Panc1 (cell line): ENCODE results near the gene KCP. TPM values are rescaled to one million over a fixed set of nuclear protein-coding genes. Genes with fewer than 3 reads are reported as not detected.

ENCODE experiments used
- ATAC-seq: fragments of 200-7000 bp; cut with Tn5 transposase; 2 replicates; pipeline ENCODE4 v1.9.1; 2020; ENCODE audit warnings: mild to moderate bottlenecking, moderate library complexity
- BruUV-seq: library from RNA; stranded (reverse); fragments of 400-500 nt; replicated peaks from 2 replicates; lab custom pipeline; 2021; lab: Mats Ljungman, UMichigan
- CTCF ChIA-PET: fragments of 300-600 bp; sonication (Branson Sonifier 250); formaldehyde crosslinking; loops from one replicate; lab custom pipeline; 2022; ENCODE audit warnings: antibody characterized with exemption; lab: Charles Lee
- POLR2A ChIA-PET: fragments of 300-600 bp; sonication (Branson Sonifier 250); formaldehyde crosslinking; loops from one replicate; lab custom pipeline; 2022; ENCODE audit warnings: antibody characterized with exemption; lab: Charles Lee
- DNase-seq: peaks from one replicate; pipeline ENCODE4 v3.0.0-alpha.2; 2010; ENCODE audit warnings: low read depth, low spot score
- H3K27ac ChIP-seq: 2 replicates; pipeline ENCODE4 v1.5.1; 2011; ENCODE audit warnings: mild to moderate bottlenecking, low read length, inconsistent platforms
- H3K27me3 ChIP-seq: fragments of 200-500 bp; sonication (Bioruptor generic); 2 replicates; pipeline ENCODE4 v1.6.0; 2014; ENCODE audit warnings: low read length, inconsistent platforms; ENCODE audit not compliant: control insufficient read depth, insufficient read depth
- H3K36me3 ChIP-seq: fragments of 200-500 bp; sonication (Bioruptor generic); 2 replicates; pipeline ENCODE4 v1.5.1; 2014; ENCODE audit warnings: inconsistent platforms, mild to moderate bottlenecking, low read length, moderate library complexity; ENCODE audit not compliant: control insufficient read depth, insufficient read depth
- H3K4me1 ChIP-seq: 2 replicates; pipeline ENCODE4 v1.5.1; 2011; ENCODE audit warnings: inconsistent platforms, mild to moderate bottlenecking, low read length, moderate library complexity; ENCODE audit not compliant: control insufficient read depth, insufficient read depth
- H3K4me3 ChIP-seq, 2 experiments: 2 replicates each; pipeline ENCODE4 v1.5.1; 2011 to 2012; ENCODE audit warnings: low read depth in 2 of 2, low read length in 2 of 2, mild to moderate bottlenecking in 2 of 2, inconsistent platforms in 1 of 2, moderate library complexity in 1 of 2
- H3K9me3 ChIP-seq: fragments of 200-500 bp; sonication (Bioruptor generic); 2 replicates; pipeline ENCODE4 v1.5.1; 2014; ENCODE audit warnings: low read depth, mild to moderate bottlenecking, inconsistent platforms, low read length, moderate library complexity; ENCODE audit not compliant: control insufficient read depth, insufficient read depth
- POLR2AphosphoS5 ChIP-seq: IDR thresholded peaks from 2 replicates; pipeline ENCODE4 v1.6.1; 2012; ENCODE audit warnings: mild to moderate bottlenecking, low read depth, low read length, moderate library complexity
- SIN3A ChIP-seq: IDR thresholded peaks from 2 replicates; pipeline ENCODE4 v1.6.1; 2012; ENCODE audit warnings: low read depth, mild to moderate bottlenecking, low read length, moderate library complexity, borderline replicate concordance; ENCODE audit not compliant: insufficient read depth
- TCF7L2 ChIP-seq: IDR thresholded peaks from 2 replicates; pipeline ENCODE4 v1.6.1; 2011; ENCODE audit warnings: mild to moderate bottlenecking, low read depth, low read length, inconsistent platforms
- in situ Hi-C: cut with HindIII; loops from 2 replicates; pipeline ENCODE4 v1.10.0; 2016; ENCODE audit warnings: low sequenced_read_pairs, low pct_unique_long_range_greater_than_20kb
- intact Hi-C: fragments of 100-400 bp; cut with micrococcal nuclease; formaldehyde crosslinking; loops from one replicate; pipeline ENCODE4 v1.10.0; 2022; ENCODE audit not compliant: unreplicated experiment
- total RNA-seq: library from RNA; stranded (reverse); gene quantifications from one replicate; pipeline ENCODE4 v1.2.1, GENCODE V29; 2021; ENCODE audit not compliant: unreplicated experiment
- TF ChIP-seq, protein P1 (sequence below), 2 experiments: IDR thresholded peaks; 2 replicates each; pipeline ENCODE4 v1.6.1; 2011 to 2012; ENCODE audit warnings: low read depth in 2 of 2, control low read depth in 1 of 2, low read length in 1 of 2, mild to moderate bottlenecking in 1 of 2, moderate library complexity in 1 of 2; ENCODE audit not compliant: insufficient read depth in 1 of 2
- TF ChIP-seq, protein P2 (sequence below): fragments of 450-650 bp; IDR thresholded peaks from 2 replicates; pipeline ENCODE4 v1.5.1; 2017; ENCODE audit warnings: mild to moderate bottlenecking

Gene KCP
- total RNA-seq, 1 experiment from 2014 or later, result 0.13 TPM

DNA sequence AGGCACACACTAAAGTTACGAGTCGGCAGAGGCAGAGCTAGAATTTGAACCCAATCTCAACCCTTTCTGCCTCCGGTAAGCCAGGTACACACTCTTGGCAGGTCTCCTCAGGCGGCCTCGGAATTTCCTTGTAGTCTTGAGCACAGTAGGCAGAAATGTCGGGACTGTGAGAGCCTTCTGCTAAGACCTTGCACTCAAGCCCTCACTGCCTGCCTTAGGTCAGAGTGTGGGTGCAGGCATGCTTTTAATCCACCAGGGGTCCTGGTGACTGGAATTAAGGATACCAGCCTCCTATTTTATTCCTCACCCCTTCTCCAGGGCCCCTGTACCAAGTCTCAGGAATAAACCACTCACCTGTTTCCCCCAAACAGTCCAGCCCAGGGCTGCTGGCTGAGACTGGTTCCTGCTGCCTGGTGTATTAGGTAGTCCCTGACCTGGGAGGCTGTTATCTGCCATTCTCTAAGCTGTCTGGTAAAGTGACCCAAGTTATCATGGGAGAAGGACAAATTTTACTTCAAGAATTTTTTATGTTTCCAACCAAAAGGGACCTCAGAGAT, 47.0 kb downstream of the KCP start:
- no TSS peak for BruUV-seq
- intact Hi-C loops, result no loop called here
- no peaks in the 10 kb centered on the region for H3K27me3 ChIP-seq
- peak overlapping the region; percentile 95 for H3K27ac ChIP-seq
- TF ChIP-seq POLR2AphosphoS5 (no peak), TCF7L2 (no peak), SIN3A (no peak)
- TF ChIP-seq, protein P1, sequence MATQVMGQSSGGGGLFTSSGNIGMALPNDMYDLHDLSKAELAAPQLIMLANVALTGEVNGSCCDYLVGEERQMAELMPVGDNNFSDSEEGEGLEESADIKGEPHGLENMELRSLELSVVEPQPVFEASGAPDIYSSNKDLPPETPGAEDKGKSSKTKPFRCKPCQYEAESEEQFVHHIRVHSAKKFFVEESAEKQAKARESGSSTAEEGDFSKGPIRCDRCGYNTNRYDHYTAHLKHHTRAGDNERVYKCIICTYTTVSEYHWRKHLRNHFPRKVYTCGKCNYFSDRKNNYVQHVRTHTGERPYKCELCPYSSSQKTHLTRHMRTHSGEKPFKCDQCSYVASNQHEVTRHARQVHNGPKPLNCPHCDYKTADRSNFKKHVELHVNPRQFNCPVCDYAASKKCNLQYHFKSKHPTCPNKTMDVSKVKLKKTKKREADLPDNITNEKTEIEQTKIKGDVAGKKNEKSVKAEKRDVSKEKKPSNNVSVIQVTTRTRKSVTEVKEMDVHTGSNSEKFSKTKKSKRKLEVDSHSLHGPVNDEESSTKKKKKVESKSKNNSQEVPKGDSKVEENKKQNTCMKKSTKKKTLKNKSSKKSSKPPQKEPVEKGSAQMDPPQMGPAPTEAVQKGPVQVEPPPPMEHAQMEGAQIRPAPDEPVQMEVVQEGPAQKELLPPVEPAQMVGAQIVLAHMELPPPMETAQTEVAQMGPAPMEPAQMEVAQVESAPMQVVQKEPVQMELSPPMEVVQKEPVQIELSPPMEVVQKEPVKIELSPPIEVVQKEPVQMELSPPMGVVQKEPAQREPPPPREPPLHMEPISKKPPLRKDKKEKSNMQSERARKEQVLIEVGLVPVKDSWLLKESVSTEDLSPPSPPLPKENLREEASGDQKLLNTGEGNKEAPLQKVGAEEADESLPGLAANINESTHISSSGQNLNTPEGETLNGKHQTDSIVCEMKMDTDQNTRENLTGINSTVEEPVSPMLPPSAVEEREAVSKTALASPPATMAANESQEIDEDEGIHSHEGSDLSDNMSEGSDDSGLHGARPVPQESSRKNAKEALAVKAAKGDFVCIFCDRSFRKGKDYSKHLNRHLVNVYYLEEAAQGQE (IDR thresholded peaks at IDR 0.05; ENCODE audit: insufficient read depth in 1 of 2, low read depth in 2 of 2, low read length in 1 of 2), result no peak
- TF ChIP-seq, protein P2, sequence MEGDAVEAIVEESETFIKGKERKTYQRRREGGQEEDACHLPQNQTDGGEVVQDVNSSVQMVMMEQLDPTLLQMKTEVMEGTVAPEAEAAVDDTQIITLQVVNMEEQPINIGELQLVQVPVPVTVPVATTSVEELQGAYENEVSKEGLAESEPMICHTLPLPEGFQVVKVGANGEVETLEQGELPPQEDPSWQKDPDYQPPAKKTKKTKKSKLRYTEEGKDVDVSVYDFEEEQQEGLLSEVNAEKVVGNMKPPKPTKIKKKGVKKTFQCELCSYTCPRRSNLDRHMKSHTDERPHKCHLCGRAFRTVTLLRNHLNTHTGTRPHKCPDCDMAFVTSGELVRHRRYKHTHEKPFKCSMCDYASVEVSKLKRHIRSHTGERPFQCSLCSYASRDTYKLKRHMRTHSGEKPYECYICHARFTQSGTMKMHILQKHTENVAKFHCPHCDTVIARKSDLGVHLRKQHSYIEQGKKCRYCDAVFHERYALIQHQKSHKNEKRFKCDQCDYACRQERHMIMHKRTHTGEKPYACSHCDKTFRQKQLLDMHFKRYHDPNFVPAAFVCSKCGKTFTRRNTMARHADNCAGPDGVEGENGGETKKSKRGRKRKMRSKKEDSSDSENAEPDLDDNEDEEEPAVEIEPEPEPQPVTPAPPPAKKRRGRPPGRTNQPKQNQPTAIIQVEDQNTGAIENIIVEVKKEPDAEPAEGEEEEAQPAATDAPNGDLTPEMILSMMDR, result peak; percentile 53
- DNase-seq (no peak), ATAC-seq (peak; percentile 52)
- H3K36me3 ChIP-seq, result peaks cover 3% of the 10 kb centered on the region; the same call in 1 of the 2 replicates
- in situ Hi-C loops, result no loop called here
- ChIA-PET CTCF (interaction anchor here (0.6 kb wide), 1 partner anchor 192 kb away, joined by 8 read pairs; no protein-coding TSS in a partner anchor), POLR2A (interaction anchor here (0.6 kb wide), 1 partner anchor 1126 kb away, joined by 9 read pairs; no protein-coding TSS in a partner anchor)
- H3K4me3 ChIP-seq, result peak overlapping the region; percentile 99 to 100
- H3K9me3 ChIP-seq, result no peaks in the 10 kb centered on the region
- H3K4me1 ChIP-seq, result peaks cover 11% of the 10 kb centered on the region

DNA sequence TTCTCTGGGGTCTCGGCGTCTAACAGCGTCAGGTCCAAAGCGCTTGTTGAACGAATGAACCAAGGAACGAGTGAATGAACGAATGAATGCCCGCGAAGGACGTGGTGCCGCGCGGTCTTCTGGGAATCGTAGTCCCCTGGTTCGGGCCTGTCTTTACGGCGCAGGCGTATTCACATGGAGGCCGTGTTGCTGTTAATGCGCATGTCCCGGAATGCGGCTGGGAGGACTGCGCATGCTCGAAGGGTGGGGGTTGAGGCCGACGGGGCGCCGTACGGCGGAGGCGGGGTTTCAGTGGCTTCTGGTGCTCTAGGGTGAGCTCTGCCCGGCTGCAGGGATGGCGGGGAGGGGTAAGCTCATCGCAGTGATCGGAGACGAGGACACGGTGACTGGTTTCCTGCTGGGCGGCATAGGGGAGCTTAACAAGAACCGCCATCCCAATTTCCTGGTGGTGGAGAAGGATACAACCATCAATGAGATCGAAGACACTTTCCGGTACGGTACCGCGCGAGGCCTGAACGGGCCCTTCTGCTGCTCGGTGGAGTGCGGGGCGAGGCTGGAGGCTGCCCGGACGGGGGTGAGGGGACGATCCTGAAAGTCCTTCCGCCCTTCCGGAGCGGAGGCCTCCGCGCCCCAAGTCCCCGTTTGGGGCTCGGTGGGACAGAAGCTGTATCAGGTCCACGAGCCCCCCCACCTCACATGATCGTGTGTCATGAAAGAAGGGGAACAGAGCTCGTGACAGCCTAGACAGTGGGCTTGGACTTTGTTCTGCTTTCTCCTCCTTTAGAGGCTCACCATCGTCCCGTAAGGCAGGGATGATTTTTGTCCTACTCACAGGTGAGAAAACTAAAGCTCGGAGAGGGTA, 47.7 kb downstream of the KCP start, which contains the start of gene ATP6V1F:
Gene ATP6V1F (plus strand): TSS at position 286 of the 862 bp plus-strand sequence. CDS start 49 bp downstream, at position 335.
- BruUV-seq, result TSS peak; percentile 78
- Histone ChIP-seq H3K9me3 (no peaks in the 10 kb centered on the region), H3K4me1 (peaks cover 7% of the 10 kb centered on the region), H3K27me3 (no peaks in the 10 kb centered on the region), H3K36me3 (peaks cover 3% of the 10 kb centered on the region; the same call in 1 of the 2 replicates), H3K27ac (peak within 1 kb of the TSS; percentile 95), H3K4me3 (peak within 1 kb of the TSS; percentile 99 to 100)
- intact Hi-C loops, result no loop called here
- TF ChIP-seq TCF7L2, result no peak
- TF ChIP-seq, protein P2, result no peak
- TF ChIP-seq POLR2AphosphoS5, result peak; percentile 68
- TF ChIP-seq SIN3A, result 0 out of 2 replicates have a peak, but pooled peaks have one; percentile 14
- in situ Hi-C loops, result no loop called here
- peak; percentile 99 for DNase-seq
- POLR2A ChIA-PET, result interaction anchor here (0.6 kb wide), 1 partner anchor 1125 kb away, joined by 9 read pairs; no protein-coding TSS in a partner anchor
- CTCF ChIA-PET, result interaction anchor here (0.6 to 1.4 kb wide), 3 partner anchors 17 to 192 kb away, joined by 3 to 9 read pairs (median 8); no protein-coding TSS in a partner anchor
- ATAC-seq, result peak; percentile 92
